ENCODE data around the gene LYPLA2. TPM values are rescaled to one million over a fixed set of nuclear protein-coding genes. Genes with fewer than 3 reads are reported as not detected.

Gene LYPLA2
- total and polyA plus RNA-seq, 4 donors = 30.9 to 83.1 (median 66.9) TPM

DNA sequence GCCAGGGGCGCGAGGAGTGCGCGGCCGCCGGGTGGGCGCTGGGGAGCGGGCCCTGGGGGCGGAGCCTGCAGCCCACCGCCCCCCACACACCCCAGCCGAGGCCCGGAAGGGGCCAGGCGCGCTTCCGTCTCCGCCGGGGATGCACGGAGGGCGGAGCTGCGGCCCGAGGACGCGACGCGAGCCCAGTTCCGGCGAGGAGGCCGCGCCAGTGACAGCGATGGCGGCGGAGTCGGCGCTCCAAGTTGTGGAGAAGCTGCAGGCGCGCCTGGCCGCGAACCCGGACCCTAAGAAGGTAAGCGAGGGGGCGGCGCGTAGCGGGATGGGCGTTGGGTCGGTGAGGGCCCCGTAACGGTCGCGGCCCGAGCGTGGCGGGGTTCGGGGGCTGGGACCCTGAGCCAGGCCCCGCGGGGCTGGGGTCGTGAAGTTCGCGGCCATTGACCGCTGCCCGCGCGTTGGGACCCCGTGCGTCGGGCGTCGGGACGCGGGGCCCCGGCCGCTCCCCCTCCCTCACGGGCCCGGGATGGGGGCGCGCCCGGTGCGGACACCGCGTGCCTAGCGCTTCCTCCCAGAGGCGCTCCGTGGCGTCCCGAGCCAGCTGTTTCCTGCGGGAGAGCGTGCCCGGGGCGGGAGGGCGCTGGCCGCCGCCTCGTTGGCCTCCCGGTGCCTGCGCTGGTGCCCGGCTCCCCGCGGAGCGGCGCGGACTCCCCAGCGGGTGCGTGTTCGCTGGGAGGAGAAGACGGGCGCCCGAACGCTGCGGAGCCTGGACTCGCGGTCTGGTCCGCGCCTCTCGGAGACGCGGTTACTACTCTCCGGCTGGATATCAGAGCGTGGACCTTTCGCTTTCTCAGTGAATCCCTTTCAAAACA lies 47.4 kb upstream of the LYPLA2 start, which contains the start of gene ELOA:
ELOA (plus strand) TSS at position 185 of the 866 bp plus-strand sequence; CDS start at position 218, 33 bp downstream.
- 0% methylated on average over 116 to 119 of the region's 119 CpGs for WGBS, 2 donors
- Histone ChIP-seq H3K36me3 (ENCODE audit: control insufficient read depth in 4 of 4, insufficient read depth in 4 of 4, low read length in 4 of 4) (peaks cover 0 to 11% (median 2%) of the 10 kb centered on the region in 4 donors), H3K27ac (ENCODE audit: low read depth in 1 of 2, low read length in 1 of 2) (peak within 1 kb of the TSS; percentile 92 to 98), H3K9ac (ENCODE audit: insufficient read depth in 1 of 2, low read length in 2 of 2) (peak within 1 kb of the TSS; percentile 57 to 84), H3K9me3 (ENCODE audit: control insufficient read depth in 4 of 4, insufficient read depth in 3 of 4, low read length in 3 of 4) (no peaks in the 10 kb centered on the region), H3K4me1 (ENCODE audit: control insufficient read depth in 5 of 5, insufficient read depth in 5 of 5, low read length in 5 of 5) (peaks cover 0 to 21% (median 7%) of the 10 kb centered on the region in 5 donors), H3K27me3 (ENCODE audit: control insufficient read depth in 3 of 3, insufficient read depth in 3 of 3, low read length in 2 of 3) (no peaks in the 10 kb centered on the region), H3K4me3 (peak within 1 kb of the TSS; percentile 100)
- DNase-seq (peak; percentile 85 to 92 (median 86)), ATAC-seq (ENCODE audit: insufficient read depth, low FRiP score) (peak; percentile 95)
- TF ChIP-seq, protein P1, sequence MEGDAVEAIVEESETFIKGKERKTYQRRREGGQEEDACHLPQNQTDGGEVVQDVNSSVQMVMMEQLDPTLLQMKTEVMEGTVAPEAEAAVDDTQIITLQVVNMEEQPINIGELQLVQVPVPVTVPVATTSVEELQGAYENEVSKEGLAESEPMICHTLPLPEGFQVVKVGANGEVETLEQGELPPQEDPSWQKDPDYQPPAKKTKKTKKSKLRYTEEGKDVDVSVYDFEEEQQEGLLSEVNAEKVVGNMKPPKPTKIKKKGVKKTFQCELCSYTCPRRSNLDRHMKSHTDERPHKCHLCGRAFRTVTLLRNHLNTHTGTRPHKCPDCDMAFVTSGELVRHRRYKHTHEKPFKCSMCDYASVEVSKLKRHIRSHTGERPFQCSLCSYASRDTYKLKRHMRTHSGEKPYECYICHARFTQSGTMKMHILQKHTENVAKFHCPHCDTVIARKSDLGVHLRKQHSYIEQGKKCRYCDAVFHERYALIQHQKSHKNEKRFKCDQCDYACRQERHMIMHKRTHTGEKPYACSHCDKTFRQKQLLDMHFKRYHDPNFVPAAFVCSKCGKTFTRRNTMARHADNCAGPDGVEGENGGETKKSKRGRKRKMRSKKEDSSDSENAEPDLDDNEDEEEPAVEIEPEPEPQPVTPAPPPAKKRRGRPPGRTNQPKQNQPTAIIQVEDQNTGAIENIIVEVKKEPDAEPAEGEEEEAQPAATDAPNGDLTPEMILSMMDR (IDR thresholded peaks at IDR 0.05; ENCODE audit: control extremely low read depth, extremely low read depth) = no peak

DNA sequence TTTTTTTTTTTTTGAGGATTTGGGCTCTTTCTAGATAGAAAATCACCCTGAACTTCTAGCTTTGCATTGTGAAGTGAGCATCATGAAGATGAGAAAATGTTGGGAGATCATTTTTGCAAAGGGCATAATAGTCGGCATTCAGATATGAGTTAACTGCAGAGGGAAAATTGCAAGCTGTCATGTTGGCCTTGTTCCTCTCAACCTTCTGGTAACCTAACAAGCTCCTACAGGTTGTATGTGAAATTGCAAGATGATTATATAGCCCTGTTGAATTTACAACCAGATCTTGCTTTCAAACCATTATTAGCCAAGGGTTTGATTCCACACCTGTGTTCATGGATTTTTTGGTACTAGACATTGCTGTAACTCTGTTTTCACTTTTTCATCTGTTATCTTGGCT lies 45.4 kb upstream of the LYPLA2 start:
- H3K9me3 ChIP-seq (ENCODE audit: control insufficient read depth in 4 of 4, insufficient read depth in 3 of 4, low read length in 3 of 4) = no peaks in the 10 kb centered on the region
- 41 to 71% methylated on average over 1 of the region's 1 CpG for WGBS, 2 donors
- DNase-seq (peak in 1 of 3 donors; percentile 39), ATAC-seq (ENCODE audit: insufficient read depth, low FRiP score) (no peak)
- H3K36me3 ChIP-seq (ENCODE audit: control insufficient read depth in 4 of 4, insufficient read depth in 4 of 4, low read length in 4 of 4) = peaks cover 0 to 12% (median 7%) of the 10 kb centered on the region in 4 donors
- peaks cover 0 to 21% (median 7%) of the 10 kb centered on the region in 5 donors for H3K4me1 ChIP-seq (ENCODE audit: control insufficient read depth in 5 of 5, insufficient read depth in 5 of 5, low read length in 5 of 5)
- H3K27me3 ChIP-seq (ENCODE audit: control insufficient read depth in 3 of 3, insufficient read depth in 3 of 3, low read length in 2 of 3) = no peaks in the 10 kb centered on the region
- TF ChIP-seq, protein P1 (IDR thresholded peaks at IDR 0.05; ENCODE audit: control extremely low read depth, extremely low read depth) = no peak
- H3K27ac ChIP-seq (ENCODE audit: low read depth in 1 of 2, low read length in 1 of 2) = no peak overlapping the region
- H3K9ac ChIP-seq (ENCODE audit: insufficient read depth in 1 of 2, low read length in 2 of 2) = no peak overlapping the region
- no peak overlapping the region for H3K4me3 ChIP-seq

DNA sequence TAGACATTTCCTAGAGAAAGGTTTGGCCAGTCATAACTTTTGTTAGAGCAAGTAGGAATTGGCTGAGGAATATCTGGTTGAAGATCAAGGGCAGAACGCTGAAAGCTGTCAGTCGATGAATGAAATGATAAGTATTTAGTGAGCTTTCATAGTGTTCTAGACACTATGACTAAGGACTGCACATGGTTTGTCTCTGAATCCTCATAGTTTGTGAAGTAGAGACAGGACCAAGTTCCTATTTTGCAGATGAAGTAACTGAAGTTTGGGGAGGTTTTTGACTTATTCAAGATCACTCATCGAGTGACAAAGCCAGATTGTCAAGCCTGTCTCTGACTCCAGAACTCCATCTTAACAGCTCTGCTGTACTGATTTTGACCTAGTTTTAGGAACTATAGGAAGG lies 42.9 kb upstream of the LYPLA2 start:
- H3K9ac ChIP-seq (ENCODE audit: insufficient read depth in 1 of 2, low read length in 2 of 2) = no peak overlapping the region
- 58 to 65% methylated on average over 3 of the region's 3 CpGs for WGBS, 2 donors
- H3K27me3 ChIP-seq (ENCODE audit: control insufficient read depth in 3 of 3, insufficient read depth in 3 of 3, low read length in 2 of 3) = no peaks in the 10 kb centered on the region
- H3K36me3 ChIP-seq (ENCODE audit: control insufficient read depth in 4 of 4, insufficient read depth in 4 of 4, low read length in 4 of 4) = peaks cover 21 to 37% (median 26%) of the 10 kb centered on the region in 4 donors
- peaks cover 0 to 13% (median 5%) of the 10 kb centered on the region in 5 donors for H3K4me1 ChIP-seq (ENCODE audit: control insufficient read depth in 5 of 5, insufficient read depth in 5 of 5, low read length in 5 of 5)
- H3K27ac ChIP-seq (ENCODE audit: low read depth in 1 of 2, low read length in 1 of 2) = no peak overlapping the region
- H3K9me3 ChIP-seq (ENCODE audit: control insufficient read depth in 4 of 4, insufficient read depth in 3 of 4, low read length in 3 of 4) = no peaks in the 10 kb centered on the region
- DNase-seq (no peak), ATAC-seq (ENCODE audit: insufficient read depth, low FRiP score) (no peak)
- TF ChIP-seq, protein P1 (IDR thresholded peaks at IDR 0.05; ENCODE audit: control extremely low read depth, extremely low read depth) = no peak
- no peak overlapping the region for H3K4me3 ChIP-seq
